WTC11 (cell line): Measurements from ENCODE around the gene RPP40. TPM values are rescaled to one million over a fixed set of nuclear protein-coding genes. Genes with fewer than 3 reads are reported as not detected.

ENCODE experiments used
- AFF4 ChIP-seq: sonication (generic); formaldehyde crosslinking; IDR thresholded peaks from 2 replicates; pipeline ENCODE4 v1.8.1; 2023; ENCODE audit warnings: mild to moderate bottlenecking, missing genetic modification reagents, borderline replicate concordance
- AR ChIP-seq: fragments of 250-450 bp; sonication (Bioruptor Pico); IDR thresholded peaks from 2 replicates; pipeline ENCODE4 v1.9.0; 2021; ENCODE audit warnings: mild to moderate bottlenecking
- CREB1 ChIP-seq: sonication (generic); formaldehyde crosslinking; IDR thresholded peaks from 2 replicates; pipeline ENCODE4 v1.8.0; 2023; ENCODE audit warnings: mild to moderate bottlenecking, missing genetic modification reagents
- E2F5 ChIP-seq: sonication (generic); formaldehyde crosslinking; IDR thresholded peaks from 2 replicates; pipeline ENCODE4 v1.8.1; 2022; ENCODE audit warnings: mild to moderate bottlenecking, moderate library complexity, missing genetic modification reagents
- ELF4 ChIP-seq: sonication (generic); formaldehyde crosslinking; IDR thresholded peaks from 2 replicates; pipeline ENCODE4 v1.8.1; 2022; ENCODE audit warnings: low read depth, mild to moderate bottlenecking, moderate library complexity, missing genetic modification reagents
- EMX1 ChIP-seq: fragments of 250-450 bp; sonication (Bioruptor Pico); IDR thresholded peaks from 2 replicates; pipeline ENCODE4 v1.8.0; 2021; ENCODE audit warnings: mild to moderate bottlenecking
- ETV6 ChIP-seq: sonication (generic); formaldehyde crosslinking; IDR thresholded peaks from 2 replicates; pipeline ENCODE4 v1.8.1; 2022; ENCODE audit warnings: mild to moderate bottlenecking, missing genetic modification reagents
- FOXK1 ChIP-seq: sonication (generic); formaldehyde crosslinking; IDR thresholded peaks from 2 replicates; pipeline ENCODE4 v1.8.0; 2022; ENCODE audit warnings: mild to moderate bottlenecking, moderate library complexity, missing genetic modification reagents
- GABPB1 ChIP-seq: sonication (generic); formaldehyde crosslinking; IDR thresholded peaks from 2 replicates; pipeline ENCODE4 v1.8.1; 2023; ENCODE audit warnings: mild to moderate bottlenecking, missing genetic modification reagents
- GRHL2 ChIP-seq: fragments of 250-450 bp; sonication (Bioruptor Pico); IDR thresholded peaks from 2 replicates; pipeline ENCODE4 v1.8.0; 2022; ENCODE audit warnings: mild to moderate bottlenecking, moderate library complexity; ENCODE audit not compliant: insufficient replicate concordance, severe bottlenecking
- HMGXB4 ChIP-seq: sonication (generic); formaldehyde crosslinking; IDR thresholded peaks from 2 replicates; pipeline ENCODE4 v1.8.1; 2023; ENCODE audit warnings: mild to moderate bottlenecking, moderate library complexity, missing genetic modification reagents
- JUN ChIP-seq: sonication (generic); formaldehyde crosslinking; IDR thresholded peaks from 2 replicates; pipeline ENCODE4 v1.8.0; 2023; ENCODE audit warnings: mild to moderate bottlenecking, missing genetic modification reagents
- KAT7 ChIP-seq: sonication (generic); formaldehyde crosslinking; IDR thresholded peaks from 2 replicates; pipeline ENCODE4 v1.8.1; 2023; ENCODE audit warnings: missing genetic modification reagents, mild to moderate bottlenecking, borderline replicate concordance
- MAX ChIP-seq: sonication (generic); formaldehyde crosslinking; IDR thresholded peaks from 2 replicates; pipeline ENCODE4 v1.8.0; 2022; ENCODE audit warnings: mild to moderate bottlenecking, missing genetic modification reagents
- MLX ChIP-seq: sonication (generic); formaldehyde crosslinking; IDR thresholded peaks from 2 replicates; pipeline ENCODE4 v1.8.1; 2023; ENCODE audit warnings: mild to moderate bottlenecking, missing genetic modification reagents, moderate library complexity
- MXD4 ChIP-seq: fragments of 250-450 bp; sonication (Bioruptor Pico); IDR thresholded peaks from 2 replicates; pipeline ENCODE4 v1.8.0; 2021; ENCODE audit warnings: mild to moderate bottlenecking, moderate library complexity, borderline replicate concordance
- NFATC4 ChIP-seq: fragments of 250-450 bp; sonication (Bioruptor Pico); IDR thresholded peaks from 2 replicates; pipeline ENCODE4 v1.9.0; 2021; ENCODE audit warnings: mild to moderate bottlenecking
- PRRX2 ChIP-seq: fragments of 250-450 bp; sonication (Bioruptor Pico); IDR thresholded peaks from 2 replicates; pipeline ENCODE4 v1.8.0; 2021; ENCODE audit warnings: mild to moderate bottlenecking
- RELA ChIP-seq: sonication (generic); formaldehyde crosslinking; IDR thresholded peaks from 2 replicates; pipeline ENCODE4 v1.8.1; 2022; ENCODE audit warnings: missing genetic modification reagents, mild to moderate bottlenecking, borderline replicate concordance
- RORB ChIP-seq: fragments of 250-450 bp; sonication (Bioruptor Pico); IDR thresholded peaks from 2 replicates; pipeline ENCODE4 v1.9.0; 2021; ENCODE audit warnings: mild to moderate bottlenecking
- SOX15 ChIP-seq: fragments of 250-450 bp; sonication (Bioruptor Pico); IDR thresholded peaks from 2 replicates; pipeline ENCODE4 v1.9.0; 2021; ENCODE audit warnings: mild to moderate bottlenecking
- ZMAT4 ChIP-seq: fragments of 250-450 bp; sonication (Bioruptor Pico); IDR thresholded peaks from 2 replicates; pipeline ENCODE4 v1.9.0; 2021; ENCODE audit warnings: mild to moderate bottlenecking
- ZNF138 ChIP-seq: sonication (generic); formaldehyde crosslinking; conservative IDR thresholded peaks from 2 replicates; pipeline ENCODE4 v1.8.1; 2022; ENCODE audit warnings: mild to moderate bottlenecking, moderate library complexity, missing genetic modification reagents
- ZNF219 ChIP-seq: sonication (generic); formaldehyde crosslinking; IDR thresholded peaks from 2 replicates; pipeline ENCODE4 v1.8.0; 2023; ENCODE audit warnings: missing genetic modification reagents, mild to moderate bottlenecking, borderline replicate concordance
- ZNF232 ChIP-seq: sonication (generic); formaldehyde crosslinking; IDR thresholded peaks from 2 replicates; pipeline ENCODE4 v1.8.0; 2022; ENCODE audit warnings: mild to moderate bottlenecking, missing genetic modification reagents
- ZNF263 ChIP-seq: sonication (generic); formaldehyde crosslinking; IDR thresholded peaks from 2 replicates; pipeline ENCODE4 v1.8.1; 2022; ENCODE audit warnings: low read depth, mild to moderate bottlenecking, moderate library complexity, missing genetic modification reagents
- ZNF396 ChIP-seq: fragments of 250-450 bp; sonication (Bioruptor Pico); IDR thresholded peaks from 2 replicates; pipeline ENCODE4 v1.8.0; 2021; ENCODE audit warnings: mild to moderate bottlenecking, moderate library complexity, borderline replicate concordance
- ZNF416 ChIP-seq: fragments of 250-450 bp; sonication (Bioruptor Pico); IDR thresholded peaks from 2 replicates; pipeline ENCODE4 v1.9.0; 2021; ENCODE audit warnings: mild to moderate bottlenecking, inconsistent platforms
- ZNF423 ChIP-seq: fragments of 250-450 bp; sonication (Bioruptor Pico); IDR thresholded peaks from 2 replicates; pipeline ENCODE4 v2.1.2; 2022; ENCODE audit warnings: mild to moderate bottlenecking, moderate library complexity
- total RNA-seq: library from RNA; stranded (reverse); gene quantifications from 3 replicates; pipeline ENCODE4 v1.2.3, GENCODE V29; 2021

Gene RPP40
- total RNA-seq, 1 experiment from 2014 or later = 12.2 TPM

GRCh38 chr6:5003604-5004372 lies at the start of gene RPP40 (continued):
- TF ChIP-seq MAX (CRISPR knock-in tag) (peak; percentile 92), ZNF423 (CRISPR knock-in tag) (no peak), ZNF232 (CRISPR knock-in tag) (no peak; the same call in 1 of the 2 replicates), KAT7 (CRISPR knock-in tag) (no peak), HMGXB4 (CRISPR knock-in tag) (peak; percentile 79), ZNF138 (CRISPR knock-in tag) (no peak), EMX1 (CRISPR knock-in tag) (no peak), MXD4 (no peak), ELF4 (CRISPR knock-in tag) (no peak), GRHL2 (CRISPR knock-in tag) (no peak), ZNF396 (no peak), ZMAT4 (no peak), SOX15 (CRISPR knock-in tag) (no peak), JUN (no peak), CREB1 (CRISPR knock-in tag) (peak; percentile 72; the same call in 1 of the 2 replicates), NFATC4 (no peak), RORB (CRISPR knock-in tag) (no peak), GABPB1 (no peak; the same call in 1 of the 2 replicates), MLX (CRISPR knock-in tag) (no peak; the same call in 1 of the 2 replicates), AFF4 (no peak), RELA (CRISPR knock-in tag) (no peak), AR (CRISPR knock-in tag) (no peak), E2F5 (CRISPR knock-in tag) (no peak; the same call in 1 of the 2 replicates), ZNF416 (no peak), FOXK1 (CRISPR knock-in tag) (peak; percentile 82), ZNF263 (CRISPR knock-in tag) (no peak), PRRX2 (no peak), ETV6 (peak; percentile 76), ZNF219 (CRISPR knock-in tag) (peak; percentile 57; the same call in 1 of the 2 replicates)
